Thymus (tissue), 11 donors: Measurements from ENCODE around the gene NXN. TPM values are rescaled to one million over a fixed set of nuclear protein-coding genes. Genes with fewer than 3 reads are reported as not detected.

Source experiments
- DNase-seq, 9 donors: peaks; one replicate each; pipeline ENCODE4 v3.0.0-alpha.2; 2013; ENCODE audit warnings: low spot score in 9 of 9, low read depth in 6 of 9, missing footprints in 1 of 9
- H3K27ac ChIP-seq, 2 donors: one replicate each; pipeline ENCODE4 v1.5.1; 2013; ENCODE audit warnings: control low read depth in 1 of 2, low read depth in 1 of 2, low read length in 1 of 2, mild to moderate bottlenecking in 1 of 2, moderate library complexity in 1 of 2
- H3K27me3 ChIP-seq, 2 donors: one replicate each; pipeline ENCODE4 v1.5.1; 2013; ENCODE audit warnings: low read length in 1 of 2; ENCODE audit not compliant: control insufficient read depth in 2 of 2, insufficient read depth in 1 of 2
- H3K36me3 ChIP-seq, 2 donors: one replicate each; pipeline ENCODE4 v1.5.1; 2013; ENCODE audit warnings: low read length in 1 of 2, mild to moderate bottlenecking in 1 of 2, moderate library complexity in 1 of 2; ENCODE audit not compliant: control insufficient read depth in 2 of 2, insufficient read depth in 2 of 2
- H3K4me1 ChIP-seq, 2 donors: one replicate each; pipeline ENCODE4 v1.5.1; 2013; ENCODE audit warnings: low read length in 2 of 2; ENCODE audit not compliant: control insufficient read depth in 2 of 2, insufficient read depth in 2 of 2
- H3K4me3 ChIP-seq, 2 donors: one replicate each; pipeline ENCODE4 v1.5.1; 2013; ENCODE audit warnings: low read length in 2 of 2, control low read depth in 1 of 2, mild to moderate bottlenecking in 1 of 2
- H3K9me3 ChIP-seq, 2 donors: one replicate each; pipeline ENCODE4 v1.5.1; 2013; ENCODE audit warnings: low read length in 1 of 2, mild to moderate bottlenecking in 1 of 2; ENCODE audit not compliant: control insufficient read depth in 2 of 2, insufficient read depth in 1 of 2
- WGBS: extraction: QIAGEN DNeasy Blood & Tissue Kit; methylation state at CpG from one replicate; pipeline ENCODE4 v1.1.7; 2013; 5-methylcytosine and 5-hydroxymethylcytosine counted together
- polyA plus RNA-seq: library from polyadenylated mRNA; stranded (reverse); fragments of 200-250 nt; gene quantifications from one replicate; pipeline ENCODE4 v1.2.3, GENCODE V29; 2013
- total RNA-seq: library from RNA; stranded (reverse); fragments of 120-200 nt; gene quantifications from one replicate; pipeline ENCODE4 v1.2.4, GENCODE V29; 2013
- donor health status: healthy.

NXN gene
- total and polyA plus RNA-seq, 2 donors, result 16.8 to 25.7 TPM

- Histone ChIP-seq H3K27me3 (peaks cover 0 to 19% of the 10 kb centered on the region in 2 donors), H3K9me3 (no peaks in the 10 kb centered on the region), H3K36me3 (no peaks in the 10 kb centered on the region), H3K4me3 (no peak overlapping the region), H3K4me1 (peaks cover 0 to 11% of the 10 kb centered on the region in 2 donors), H3K27ac (peak overlapping the region; percentile 17 to 36)
- DNase-seq, result no peak
- 84% methylated on average over 10 of the region's 10 CpGs for WGBS
Measured at GRCh38 chr17:852349-852748, 127.2 kb downstream of the NXN start.

GRCh38 chr17:851924-852323, 127.7 kb downstream of the NXN start:
- peaks cover 0 to 11% of the 10 kb centered on the region in 2 donors for H3K4me1 ChIP-seq

GRCh38 chr17:850851-851763, 128.5 kb downstream of the NXN start:
- Histone ChIP-seq H3K27ac (peak overlapping the region; percentile 66 to 74), H3K4me1 (peaks cover 0 to 11% of the 10 kb centered on the region in 2 donors), H3K4me3 (no peak overlapping the region), H3K9me3 (no peaks in the 10 kb centered on the region), H3K27me3 (peaks cover 2 to 30% of the 10 kb centered on the region in 2 donors), H3K36me3 (no peaks in the 10 kb centered on the region)
- 79% methylated on average over 30 of the region's 30 CpGs for WGBS
- no peak for DNase-seq

More at GRCh38 chr17:851924-852323, 127.7 kb downstream of the NXN start:
- no peak for DNase-seq
- WGBS, result 91% methylated on average over 13 of the region's 13 CpGs
- H3K9me3 ChIP-seq, result no peaks in the 10 kb centered on the region
- no peak overlapping the region for H3K4me3 ChIP-seq
- H3K27ac ChIP-seq, result peak overlapping the region; percentile 23 to 36
- H3K36me3 ChIP-seq, result no peaks in the 10 kb centered on the region
- H3K27me3 ChIP-seq, result peaks cover 0 to 23% of the 10 kb centered on the region in 2 donors

- DNase-seq, result no peak
- Histone ChIP-seq H3K36me3 (no peaks in the 10 kb centered on the region), H3K27me3 (peaks cover 2 to 37% of the 10 kb centered on the region in 2 donors), H3K4me3 (no peak overlapping the region), H3K4me1 (peaks cover 0 to 11% of the 10 kb centered on the region in 2 donors), H3K9me3 (no peaks in the 10 kb centered on the region), H3K27ac (peak overlapping the region; percentile 66 to 74)
- 83% methylated on average over 25 of the region's 25 CpGs for WGBS
Measured at GRCh38 chr17:850086-850850, 129.3 kb downstream of the NXN start.

GRCh38 chr17:848402-848801, 131.2 kb downstream of the NXN start:
- no peaks in the 10 kb centered on the region for H3K9me3 ChIP-seq
- WGBS, result 86% methylated on average over 11 of the region's 11 CpGs
- H3K4me1 ChIP-seq, result peaks cover 0 to 11% of the 10 kb centered on the region in 2 donors
- H3K4me3 ChIP-seq, result no peak overlapping the region
- no peaks in the 10 kb centered on the region for H3K36me3 ChIP-seq
- no peak overlapping the region for H3K27ac ChIP-seq
- H3K27me3 ChIP-seq, result peaks cover 2 to 39% of the 10 kb centered on the region in 2 donors
- DNase-seq, result no peak

- H3K36me3 ChIP-seq, result no peaks in the 10 kb centered on the region
- peaks cover 0 to 11% of the 10 kb centered on the region in 2 donors for H3K4me1 ChIP-seq
- H3K27me3 ChIP-seq, result peaks cover 2 to 39% of the 10 kb centered on the region in 2 donors
- 25% methylated on average over 32 of the region's 32 CpGs for WGBS
- peaks cover 0 to 3% of the 10 kb centered on the region in 2 donors for H3K9me3 ChIP-seq
- DNase-seq, result no peak
- H3K27ac ChIP-seq, result no peak overlapping the region
- H3K4me3 ChIP-seq, result no peak overlapping the region
Measured at GRCh38 chr17:846901-847843, 132.4 kb downstream of the NXN start.

GRCh38 chr17:841313-841712, 138.3 kb downstream of the NXN start:
- Histone ChIP-seq H3K4me1 (no peaks in the 10 kb centered on the region), H3K4me3 (no peak overlapping the region), H3K9me3 (peaks cover 0 to 19% of the 10 kb centered on the region in 2 donors), H3K27me3 (peaks cover 0 to 10% of the 10 kb centered on the region in 2 donors), H3K36me3 (no peaks in the 10 kb centered on the region), H3K27ac (no peak overlapping the region)
- WGBS, result 81% methylated on average over 33 of the region's 33 CpGs
- no peak for DNase-seq

- Histone ChIP-seq H3K4me3 (no peak overlapping the region), H3K27me3 (no peaks in the 10 kb centered on the region), H3K36me3 (no peaks in the 10 kb centered on the region), H3K4me1 (no peaks in the 10 kb centered on the region), H3K27ac (no peak overlapping the region), H3K9me3 (peaks cover 0 to 19% of the 10 kb centered on the region in 2 donors)
- 97% methylated on average over 11 of the region's 11 CpGs for WGBS
- no peak for DNase-seq
Measured at GRCh38 chr17:838486-838885, 141.1 kb downstream of the NXN start.
